GM21786 (cell line): ENCODE data around the gene ZBTB24.
"Not testable (repeated sequence)": the region's sequence is repeated elsewhere in the genome, so short reads cannot be mapped to it uniquely, and the experiment has no call there.

ENCODE experiments used
- ATAC-seq: cut with Tn5 transposase; IDR thresholded peaks from one replicate; pipeline ENCODE4 v1.9.1; 2021; ENCODE audit not compliant: unreplicated experiment

ZBTB24 gene

GRCh38 chr6:109482905-109483734 lies at the start of gene ZBTB24:
ZBTB24 (minus strand) TSS chr6:109483219; CDS start chr6:109482026, 1,193 bp downstream.
- peak; percentile 89 for ATAC-seq

DNA sequence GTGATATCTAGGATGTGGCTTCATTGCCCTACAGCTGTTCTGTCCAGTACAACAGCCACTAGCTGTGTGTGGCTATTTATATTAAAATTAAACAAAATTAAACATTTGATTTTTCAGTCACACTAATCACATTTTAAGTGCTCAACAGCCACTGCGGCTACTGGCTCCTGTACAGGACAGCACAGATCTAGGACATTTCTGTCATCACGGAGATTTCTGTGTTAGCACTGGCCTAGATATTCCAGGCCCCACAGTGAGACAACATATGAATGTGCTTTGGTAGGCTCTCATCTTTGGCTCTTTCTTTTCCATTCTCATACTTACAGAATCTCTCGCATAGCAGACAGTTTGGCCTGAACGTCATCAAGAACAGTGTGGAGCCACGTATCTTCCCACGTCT lies 48.4 kb upstream of the ZBTB24 start:
- ATAC-seq = no peak

GRCh38 chr6:109527989-109528388 lies 45.0 kb upstream of the ZBTB24 start:
- no peak for ATAC-seq

GRCh38 chr6:109526905-109527628 lies 44.0 kb upstream of the ZBTB24 start:
- ATAC-seq = no peak

DNA sequence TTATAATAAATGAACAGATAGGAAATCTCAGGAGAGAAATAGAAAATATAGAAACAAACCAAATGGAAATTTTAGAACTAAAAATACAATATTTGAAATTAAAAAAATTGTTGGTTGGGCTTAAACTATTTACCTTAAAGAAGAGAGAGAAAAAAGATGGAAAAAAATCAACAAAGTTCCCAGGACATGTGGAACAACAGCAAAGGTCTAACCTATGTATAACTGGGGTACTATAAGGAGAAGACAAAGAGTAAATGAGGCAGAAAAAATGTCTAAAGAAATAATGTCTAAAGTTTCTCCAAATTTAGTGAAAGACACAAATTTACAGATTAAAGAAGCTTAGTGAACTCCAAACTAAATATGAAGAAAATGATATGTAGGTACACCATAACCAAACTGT lies 41.1 kb upstream of the ZBTB24 start:
- no peak for ATAC-seq

DNA sequence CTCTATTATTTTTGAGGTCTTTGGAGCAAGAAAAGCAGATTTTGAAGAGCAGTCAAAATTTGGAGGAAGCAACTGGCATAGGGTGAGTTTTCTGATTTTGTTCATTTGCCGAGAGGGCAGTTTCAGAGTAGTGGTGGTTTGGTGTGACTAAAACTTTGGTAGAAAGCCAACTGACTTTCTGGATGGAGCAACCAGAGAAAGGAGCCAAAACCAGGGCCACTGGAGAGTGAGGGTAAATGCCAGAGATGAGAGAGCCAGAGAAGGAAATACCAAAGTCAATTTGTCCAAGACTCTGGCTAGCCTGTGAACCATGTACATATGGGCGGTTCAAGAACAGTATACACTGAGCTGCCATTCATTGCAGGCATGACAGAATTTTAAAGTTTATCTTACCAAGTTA lies 40.5 kb upstream of the ZBTB24 start:
- ATAC-seq = no peak

DNA sequence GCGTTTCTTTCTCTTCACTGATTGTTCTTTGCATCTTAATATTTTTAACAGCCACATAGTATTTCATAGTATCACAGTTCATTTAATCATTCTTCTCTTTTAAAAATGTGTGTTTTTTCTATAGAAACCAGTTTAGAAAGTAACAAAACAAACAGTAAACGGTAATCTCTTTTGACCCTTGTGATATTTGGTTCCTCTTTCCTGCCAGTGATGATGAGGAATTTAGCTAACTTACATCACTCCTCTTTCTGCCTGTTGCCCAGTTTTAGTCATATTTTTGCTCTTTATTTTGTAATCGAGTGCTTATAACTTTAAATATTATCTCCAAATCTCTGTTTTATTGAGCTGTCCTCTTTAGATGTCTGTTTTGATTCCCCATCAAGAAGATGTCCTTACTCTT lies 38.1 kb upstream of the ZBTB24 start:
- no peak for ATAC-seq

GRCh38 chr6:109519647-109520046 lies 36.6 kb upstream of the ZBTB24 start:
- ATAC-seq = not testable (repeated sequence)

- no peak for ATAC-seq
Observed at GRCh38 chr6:109516929-109517328, 33.9 kb upstream of the ZBTB24 start.

DNA sequence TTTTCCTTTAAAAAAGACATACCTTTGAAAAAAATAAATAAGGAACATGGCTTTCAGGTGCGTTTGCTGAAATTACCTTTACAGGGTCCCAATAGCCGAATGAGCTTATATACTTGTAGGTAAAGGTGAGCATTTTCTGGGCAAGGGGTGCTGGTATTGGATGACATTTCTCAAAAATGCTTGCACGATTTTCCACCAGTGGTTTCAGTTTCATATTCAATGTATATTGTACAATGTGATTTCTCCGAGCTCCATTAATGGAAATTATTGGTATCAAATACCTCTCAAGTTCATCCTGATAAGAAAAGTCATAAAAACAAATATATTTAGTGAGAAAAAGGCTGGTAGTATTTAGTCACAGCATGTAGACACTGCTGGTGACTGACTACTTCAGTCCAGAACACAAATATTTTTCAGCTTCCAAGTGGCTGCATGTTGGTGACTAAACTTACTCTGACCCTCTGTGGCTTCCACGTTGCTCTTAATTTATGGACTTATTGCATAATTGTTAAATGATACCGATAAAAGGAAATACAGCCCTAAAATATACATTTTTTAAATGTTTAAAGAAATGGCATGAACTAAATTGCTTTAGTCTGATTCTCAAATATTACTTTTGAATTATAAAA lies 32.9 kb upstream of the ZBTB24 start:
- ATAC-seq = no peak

DNA sequence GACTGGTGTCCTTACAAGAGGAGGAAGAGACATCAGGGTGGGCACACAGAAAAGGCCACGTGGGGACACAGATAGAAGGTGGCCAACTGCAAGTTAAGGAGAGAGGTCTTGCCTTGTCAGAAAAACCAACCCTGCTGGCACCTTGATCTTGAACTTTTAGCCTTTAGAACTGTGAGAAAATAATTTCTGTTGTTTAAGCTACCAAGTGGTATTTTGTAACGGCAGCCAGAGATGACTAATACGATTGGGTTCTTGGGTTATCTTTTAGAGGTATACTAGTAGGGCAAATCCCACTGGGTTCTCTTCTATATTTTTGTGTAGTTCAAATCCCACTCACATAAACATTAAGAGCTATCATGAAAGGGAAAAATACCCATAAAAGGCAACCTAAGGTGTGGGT lies 31.9 kb upstream of the ZBTB24 start:
- ATAC-seq = no peak

- no peak for ATAC-seq
Observed at GRCh38 chr6:109513571-109514071, 30.6 kb upstream of the ZBTB24 start.

DNA sequence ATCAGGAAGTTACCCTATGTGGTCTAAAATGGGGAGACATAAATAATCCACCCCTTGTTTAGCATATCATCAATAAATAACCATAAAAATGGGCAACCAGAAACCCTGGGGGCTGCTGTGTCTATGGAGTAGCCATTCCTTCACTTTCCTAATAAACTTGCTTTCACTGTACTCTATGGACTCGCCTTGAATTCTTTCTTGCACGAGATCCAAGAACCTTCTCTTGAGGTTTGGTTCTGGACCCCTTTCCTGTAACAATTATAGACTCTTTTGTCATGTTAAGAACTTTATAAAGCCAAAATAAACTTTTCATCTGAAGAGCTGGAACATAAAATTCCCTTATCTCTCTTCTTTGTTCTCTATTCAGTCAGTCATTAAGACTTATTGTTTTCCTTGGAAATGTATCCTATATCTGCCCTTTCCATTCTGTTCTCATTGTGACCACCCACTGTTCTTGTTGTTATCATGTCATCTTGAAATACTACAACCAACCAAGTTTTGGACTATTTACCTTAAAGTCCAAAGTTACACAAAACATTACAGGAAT lies 29.3 kb upstream of the ZBTB24 start:
- no peak for ATAC-seq

- ATAC-seq = no peak
Observed at GRCh38 chr6:109511832-109512231, 28.8 kb upstream of the ZBTB24 start.

DNA sequence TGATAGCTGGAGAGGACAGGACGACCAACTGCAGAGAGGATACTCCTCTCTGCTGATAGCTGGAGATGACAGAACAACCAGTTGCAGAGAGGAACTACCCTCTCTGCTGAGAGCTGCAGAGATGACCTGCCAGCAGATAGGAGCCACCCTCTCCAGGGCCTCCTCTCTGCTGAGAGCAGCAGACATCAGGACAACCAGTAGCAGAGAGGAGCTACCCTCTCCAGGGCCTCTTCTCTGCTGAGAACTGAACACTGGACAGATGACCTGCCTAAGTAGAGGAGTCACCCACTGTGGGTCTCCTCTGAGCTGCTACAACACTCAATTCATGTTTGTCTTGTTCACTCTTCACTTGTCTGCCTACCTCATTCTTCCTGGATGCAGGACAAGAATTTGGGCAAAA lies 27.3 kb upstream of the ZBTB24 start:
- no peak for ATAC-seq

GRCh38 chr6:109508166-109508860 lies 25.3 kb upstream of the ZBTB24 start:
- ATAC-seq = no peak

DNA sequence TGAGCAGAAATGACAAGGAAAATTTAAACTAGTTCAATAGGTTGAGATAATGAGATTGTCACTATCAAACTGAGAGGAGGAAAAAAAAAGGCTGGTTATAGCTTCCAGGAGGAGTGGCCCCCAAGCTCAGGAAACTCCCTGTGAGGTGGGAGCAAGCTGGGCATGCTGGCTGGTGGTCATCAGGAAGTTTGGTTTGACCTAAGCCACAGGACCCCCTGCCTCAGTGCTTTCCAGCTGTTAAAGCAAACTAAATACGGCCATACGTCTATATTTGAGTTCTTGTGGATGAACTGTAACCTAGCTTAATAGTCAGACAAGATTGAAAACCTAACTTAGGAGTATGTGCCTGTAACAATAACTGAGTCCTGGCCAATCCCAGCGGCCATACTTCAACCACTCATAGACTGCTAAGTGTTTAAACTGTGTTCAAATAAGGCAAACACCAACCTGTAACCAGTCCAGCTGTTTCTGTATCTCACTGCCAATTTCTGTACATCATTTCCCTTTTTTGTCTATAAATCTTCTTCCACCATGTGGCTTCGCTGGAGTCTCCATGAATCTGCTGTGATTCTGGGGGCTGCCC lies 24.6 kb upstream of the ZBTB24 start:
- no peak for ATAC-seq

- no peak for ATAC-seq
Observed at GRCh38 chr6:109506841-109507240, 23.8 kb upstream of the ZBTB24 start.

DNA sequence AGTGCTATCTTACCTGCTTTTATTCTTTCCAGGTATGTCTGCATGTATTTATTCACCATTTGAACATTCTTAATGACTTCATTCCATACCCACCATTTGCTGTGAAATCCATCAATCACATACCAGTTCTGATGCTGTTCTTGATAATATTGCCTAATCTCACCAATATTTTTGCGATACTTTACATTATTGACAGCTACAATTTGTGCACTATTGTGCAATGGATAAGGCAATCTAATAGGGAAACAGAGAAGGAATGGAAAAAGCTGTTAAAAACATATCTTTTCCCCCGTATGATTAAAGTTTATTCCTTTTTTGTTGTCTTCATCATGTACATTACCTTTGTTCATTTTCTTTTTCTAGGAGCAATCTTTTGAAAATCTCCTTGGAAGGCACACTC lies 23.3 kb upstream of the ZBTB24 start:
- no peak for ATAC-seq
